Brain microvascular endothelial cell (primary cell): Measurements from ENCODE around the gene TTK.
"Not testable (repeated sequence)": the region's sequence is repeated elsewhere in the genome, so short reads cannot be mapped to it uniquely, and the experiment has no call there.

Experiments
- DNase-seq: peaks from one replicate; pipeline ENCODE4 v3.0.0-alpha.2; 2020
- H3K27ac ChIP-seq: fragments of 250-450 bp; sonication (Bioruptor Pico); 2 replicates; pipeline ENCODE4 v1.5.1; 2020; ENCODE audit warnings: mild to moderate bottlenecking, moderate library complexity
- H3K27me3 ChIP-seq: fragments of 250-450 bp; sonication (Bioruptor Pico); replicated peaks from 2 replicates; pipeline ENCODE4 v1.5.1; 2020; ENCODE audit warnings: mild to moderate bottlenecking
- H3K36me3 ChIP-seq: fragments of 250-450 bp; sonication (Bioruptor Pico); replicated peaks from 2 replicates; pipeline ENCODE4 v1.5.1; 2020; ENCODE audit warnings: mild to moderate bottlenecking
- H3K4me3 ChIP-seq: 2 replicates; pipeline ENCODE4 v1.5.1; 2011; ENCODE audit warnings: low read depth, mild to moderate bottlenecking, control low read depth, low read length, moderate library complexity
- in situ Hi-C: cut with HindIII; loops from 2 replicates; pipeline ENCODE4 v1.10.0; 2017; ENCODE audit warnings: low sequenced_read_pairs, low pct_ligation_motif_present
- TF ChIP-seq, protein P1 (sequence below): IDR thresholded peaks from 2 replicates; pipeline ENCODE4 v1.5.1; 2011; ENCODE audit warnings: low read depth, mild to moderate bottlenecking, moderate library complexity, low read length, control low read depth, inconsistent platforms; ENCODE audit errors: missing control alignments

The TTK gene

DNA sequence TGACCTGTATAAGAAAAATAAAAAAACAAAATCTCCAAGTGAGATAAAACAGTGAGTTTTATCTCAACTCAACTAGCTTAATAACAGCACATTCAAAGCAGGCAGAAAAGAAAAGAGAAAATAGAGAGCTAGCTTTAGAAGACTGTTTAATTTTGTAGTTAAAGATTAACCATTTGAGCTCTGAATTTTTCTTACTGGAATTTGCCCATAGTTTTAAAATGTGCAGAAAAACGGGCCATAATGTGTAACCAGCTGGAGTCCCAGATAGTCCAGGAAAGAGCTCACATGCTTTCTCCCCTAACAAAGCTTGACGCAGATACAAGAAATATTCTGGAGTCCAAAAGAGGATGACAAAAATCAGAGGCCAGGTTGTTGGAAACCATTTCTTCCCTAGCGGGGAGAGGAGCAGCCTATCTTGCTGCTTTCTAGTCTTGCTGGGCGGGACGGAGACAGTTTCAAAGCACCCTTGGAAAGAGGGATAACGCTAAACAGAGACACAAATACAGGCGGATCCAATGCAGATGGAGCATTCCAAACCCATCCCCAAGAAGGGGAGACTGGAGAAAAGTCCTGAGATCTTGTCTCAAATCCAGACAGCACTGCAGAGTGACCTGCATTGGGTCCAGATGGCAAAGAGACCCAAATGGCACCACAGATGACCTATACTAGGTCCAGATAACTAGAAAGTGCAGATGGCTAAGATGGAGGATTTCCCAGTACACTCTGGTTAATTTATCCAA lies 16.1 kb downstream of the TTK start:
- TF ChIP-seq, protein P1, sequence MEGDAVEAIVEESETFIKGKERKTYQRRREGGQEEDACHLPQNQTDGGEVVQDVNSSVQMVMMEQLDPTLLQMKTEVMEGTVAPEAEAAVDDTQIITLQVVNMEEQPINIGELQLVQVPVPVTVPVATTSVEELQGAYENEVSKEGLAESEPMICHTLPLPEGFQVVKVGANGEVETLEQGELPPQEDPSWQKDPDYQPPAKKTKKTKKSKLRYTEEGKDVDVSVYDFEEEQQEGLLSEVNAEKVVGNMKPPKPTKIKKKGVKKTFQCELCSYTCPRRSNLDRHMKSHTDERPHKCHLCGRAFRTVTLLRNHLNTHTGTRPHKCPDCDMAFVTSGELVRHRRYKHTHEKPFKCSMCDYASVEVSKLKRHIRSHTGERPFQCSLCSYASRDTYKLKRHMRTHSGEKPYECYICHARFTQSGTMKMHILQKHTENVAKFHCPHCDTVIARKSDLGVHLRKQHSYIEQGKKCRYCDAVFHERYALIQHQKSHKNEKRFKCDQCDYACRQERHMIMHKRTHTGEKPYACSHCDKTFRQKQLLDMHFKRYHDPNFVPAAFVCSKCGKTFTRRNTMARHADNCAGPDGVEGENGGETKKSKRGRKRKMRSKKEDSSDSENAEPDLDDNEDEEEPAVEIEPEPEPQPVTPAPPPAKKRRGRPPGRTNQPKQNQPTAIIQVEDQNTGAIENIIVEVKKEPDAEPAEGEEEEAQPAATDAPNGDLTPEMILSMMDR, result no peak

DNA sequence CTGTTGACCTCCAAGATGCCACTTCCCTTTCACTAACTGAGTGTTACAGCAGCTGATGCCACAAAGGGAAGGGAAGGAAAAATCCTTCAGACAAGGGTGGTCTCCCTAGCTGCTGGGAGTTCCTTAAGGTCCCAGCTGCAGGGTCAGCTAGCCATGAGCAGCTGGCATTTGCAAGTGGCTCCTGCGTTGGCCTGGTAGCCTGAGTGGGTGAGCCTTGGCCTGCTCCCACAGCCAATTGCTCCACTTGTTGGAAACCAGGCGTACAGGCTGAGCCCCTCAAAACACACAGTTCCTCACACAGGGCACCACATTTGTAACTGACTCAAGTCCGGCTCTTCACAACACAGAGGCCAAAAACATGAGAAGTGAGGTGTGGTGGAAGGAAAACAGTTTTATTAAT lies 16.7 kb downstream of the TTK start:
- H3K27ac ChIP-seq, result no peak overlapping the region
- H3K4me3 ChIP-seq, result no peak overlapping the region
- H3K27me3 ChIP-seq, result no peaks in the 10 kb centered on the region
- TF ChIP-seq, protein P1, result no peak
- DNase-seq, result no peak
- no peaks in the 10 kb centered on the region for H3K36me3 ChIP-seq
- in situ Hi-C loops, result no loop called here

More for the DNA sequence above, 16.1 kb downstream of the TTK start:
- Histone ChIP-seq H3K27ac (no peak overlapping the region), H3K4me3 (no peak overlapping the region), H3K27me3 (no peaks in the 10 kb centered on the region), H3K36me3 (no peaks in the 10 kb centered on the region)
- in situ Hi-C loops, result no loop called here
- no peak for DNase-seq

DNA sequence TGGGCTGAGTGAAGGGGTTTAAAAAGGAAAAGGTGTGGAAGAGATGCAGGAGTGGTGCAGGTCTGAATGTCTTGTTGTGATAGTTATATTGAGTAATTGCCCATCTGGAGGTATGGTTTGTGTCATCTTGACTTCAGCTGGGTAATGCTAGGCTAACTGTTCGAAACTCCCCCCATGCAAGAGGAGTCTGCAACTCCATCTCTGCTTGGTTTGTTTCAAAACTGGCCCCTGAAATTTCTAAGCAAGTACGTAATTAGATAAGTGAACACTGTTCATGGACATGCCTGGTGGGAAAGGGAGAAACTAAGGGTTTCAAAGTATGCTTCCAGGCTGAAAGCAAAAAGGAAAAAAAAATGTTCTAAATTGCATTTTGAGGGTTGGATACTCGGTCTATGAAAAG lies 17.1 kb downstream of the TTK start:
- Histone ChIP-seq H3K36me3 (no peaks in the 10 kb centered on the region), H3K4me3 (no peak overlapping the region), H3K27ac (no peak overlapping the region), H3K27me3 (no peaks in the 10 kb centered on the region)
- TF ChIP-seq, protein P1, result no peak
- in situ Hi-C loops, result no loop called here
- no peak for DNase-seq

DNA sequence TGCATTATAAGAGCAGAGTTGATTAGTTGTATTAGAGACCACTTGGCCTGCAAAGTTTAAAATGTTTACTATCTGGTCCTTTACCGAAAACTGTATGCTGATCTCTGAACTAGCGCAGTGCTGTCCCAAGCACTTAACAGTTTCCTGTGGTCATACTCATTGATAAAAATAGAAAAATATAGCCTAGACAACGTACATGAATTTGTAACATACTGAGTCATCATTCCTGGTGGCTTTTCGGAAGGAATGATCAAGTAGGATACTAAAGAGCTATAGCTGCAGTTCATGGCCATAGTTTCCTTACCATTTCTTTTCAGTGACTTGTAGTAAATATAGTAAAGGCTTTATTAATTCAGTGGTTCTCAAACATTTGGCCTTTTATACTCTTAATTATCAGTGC lies 18.4 kb downstream of the TTK start:
- Histone ChIP-seq H3K36me3 (no peaks in the 10 kb centered on the region), H3K4me3 (no peak overlapping the region), H3K27me3 (no peaks in the 10 kb centered on the region), H3K27ac (peak overlapping the region; percentile 69)
- TF ChIP-seq, protein P1, result no peak
- DNase-seq, result peak; percentile 81
- in situ Hi-C loops, result no loop called here

DNA sequence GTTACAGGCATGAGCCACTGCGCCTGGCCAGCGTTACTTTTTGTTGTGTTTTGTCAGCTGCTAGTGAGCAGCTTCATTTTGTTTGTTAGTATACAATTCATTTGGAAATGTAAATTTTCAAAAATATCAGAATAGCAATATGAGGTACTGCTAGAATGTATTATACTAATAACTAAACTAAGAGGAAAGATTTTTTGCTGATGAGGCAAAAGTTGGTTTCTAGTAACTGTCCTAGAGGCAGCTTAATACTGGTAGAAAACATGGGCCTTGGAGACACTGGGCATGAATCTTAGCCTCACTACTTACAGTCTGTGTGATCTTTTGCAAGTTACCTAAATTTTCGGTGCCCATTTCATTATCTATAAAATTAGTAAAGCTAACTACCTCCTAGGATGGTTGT lies 24.1 kb downstream of the TTK start:
- Histone ChIP-seq H3K27ac (no peak overlapping the region), H3K4me3 (no peak overlapping the region), H3K27me3 (no peaks in the 10 kb centered on the region), H3K36me3 (no peaks in the 10 kb centered on the region)
- in situ Hi-C loops, result no loop called here
- TF ChIP-seq, protein P1, result no peak
- no peak for DNase-seq

DNA sequence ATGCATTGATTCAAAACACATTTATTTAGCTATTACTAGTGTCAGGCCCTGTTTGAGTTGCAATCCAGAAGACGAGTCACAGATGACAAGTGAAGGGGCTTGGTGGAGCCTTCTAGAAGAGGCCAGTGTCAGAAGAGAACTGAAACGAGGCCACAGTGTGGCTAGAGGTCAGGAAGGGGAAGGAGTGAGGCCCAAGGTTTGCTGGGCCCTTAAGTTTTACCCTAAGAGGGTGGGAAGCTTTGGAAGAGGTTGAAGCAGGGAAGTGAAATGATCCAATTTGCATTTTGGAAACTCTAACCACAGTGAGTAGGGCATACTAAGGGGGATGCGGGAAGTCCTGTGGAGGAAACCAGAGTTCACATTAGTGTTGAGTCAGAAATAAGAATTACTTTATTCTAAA lies 25.0 kb downstream of the TTK start:
- in situ Hi-C loops, result no loop called here
- TF ChIP-seq, protein P1, result no peak
- H3K27ac ChIP-seq, result no peak overlapping the region
- no peaks in the 10 kb centered on the region for H3K36me3 ChIP-seq
- no peaks in the 10 kb centered on the region for H3K27me3 ChIP-seq
- no peak overlapping the region for H3K4me3 ChIP-seq
- DNase-seq, result no peak

DNA sequence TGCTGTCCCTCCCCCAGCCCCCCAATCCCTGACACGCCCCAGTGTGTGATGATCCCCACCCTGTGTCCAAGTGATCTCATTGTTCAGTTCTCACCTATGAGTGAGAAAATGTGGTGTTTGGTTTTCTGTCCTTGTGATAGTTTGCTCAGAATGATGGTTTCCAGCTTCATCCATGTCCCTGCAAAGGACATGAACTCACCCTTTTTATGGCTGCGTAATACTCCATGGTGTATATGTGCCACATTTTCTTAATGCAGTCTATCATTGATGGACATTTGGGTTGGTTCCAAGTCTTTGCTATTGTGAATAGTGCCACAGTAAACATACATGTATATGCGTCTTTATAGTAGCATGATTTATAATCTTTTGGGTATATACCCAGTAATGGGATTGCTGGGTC lies 43.8 kb downstream of the TTK start:
- H3K36me3 ChIP-seq, DNase-seq, H3K4me3 ChIP-seq, H3K27me3 ChIP-seq, H3K27ac ChIP-seq, in situ Hi-C loops: not testable (repeated sequence)
